H1 (cell line): ENCODE measurements around the gene APOO. TPM values are rescaled to one million over a fixed set of nuclear protein-coding genes. Genes with fewer than 3 reads are reported as not detected.

Experiments
- YY1 ChIP-seq: IDR thresholded peaks from 2 replicates; pipeline ENCODE4 v1.6.1; 2011; ENCODE audit warnings: low read depth, mild to moderate bottlenecking, low read length
- polyA plus RNA-seq, 7 experiments: library from polyadenylated mRNA; depleted of rRNA in 3 of 7; stranded (reverse) in 5 of 7; unstranded in 2 of 7; fragments of >200 nt in 5 of 7; fragments of 200-250 nt in 2 of 7; gene quantifications; 1 replicate in 5 of 7; 2 replicates in 1 of 7; 4 replicates in 1 of 7; pipeline versions ENCODE4 v1.2.1 to v1.2.3, GENCODE V29; 2011 to 2013; ENCODE audit warnings: missing spikeins in 2 of 7, mixed read lengths in 2 of 7
- total RNA-seq: library from RNA; stranded (reverse); fragmentation: NEBNext Ultra II Directional; extraction: Animal tissue kit (Norgen Biotek cat#: 25700); gene quantifications from 2 replicates; pipeline ENCODE4 v1.2.1, GENCODE V29; 2021
- TF ChIP-seq, protein P1 (sequence below): fragments of 300-600 bp; sonication (generic); IDR thresholded peaks from 2 replicates; pipeline ENCODE4 v1.7.1; 2012; ENCODE audit warnings: low read length, moderate library complexity, mild to moderate bottlenecking, inconsistent platforms; ENCODE audit not compliant: insufficient replicate concordance

APOO gene
- total and polyA plus RNA-seq, 2 of the 8 experiments (the other 6 are each of a cell fraction or from before 2014, with no cell fraction given) = 25.7 to 45.0 TPM

DNA sequence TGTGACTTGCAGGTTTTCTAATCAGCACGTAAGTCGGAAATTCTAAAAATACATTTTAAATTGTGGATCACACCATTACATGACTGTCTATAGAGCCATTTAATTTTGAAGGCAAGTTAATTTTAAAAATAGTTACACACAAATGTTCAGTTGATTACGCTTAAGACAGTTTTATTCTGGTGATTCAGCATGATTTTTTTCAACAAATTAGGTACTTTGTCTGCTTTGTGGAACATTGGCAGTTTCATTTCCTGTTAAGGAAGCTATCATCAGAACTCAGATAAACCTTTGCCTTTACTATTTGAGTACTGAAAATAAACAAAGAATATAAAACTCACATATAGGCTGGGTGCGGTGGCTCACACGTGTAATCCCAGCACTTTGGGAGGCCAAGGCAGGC lies 105.3 kb downstream of the APOO start (continued):
- TF ChIP-seq, protein P1, sequence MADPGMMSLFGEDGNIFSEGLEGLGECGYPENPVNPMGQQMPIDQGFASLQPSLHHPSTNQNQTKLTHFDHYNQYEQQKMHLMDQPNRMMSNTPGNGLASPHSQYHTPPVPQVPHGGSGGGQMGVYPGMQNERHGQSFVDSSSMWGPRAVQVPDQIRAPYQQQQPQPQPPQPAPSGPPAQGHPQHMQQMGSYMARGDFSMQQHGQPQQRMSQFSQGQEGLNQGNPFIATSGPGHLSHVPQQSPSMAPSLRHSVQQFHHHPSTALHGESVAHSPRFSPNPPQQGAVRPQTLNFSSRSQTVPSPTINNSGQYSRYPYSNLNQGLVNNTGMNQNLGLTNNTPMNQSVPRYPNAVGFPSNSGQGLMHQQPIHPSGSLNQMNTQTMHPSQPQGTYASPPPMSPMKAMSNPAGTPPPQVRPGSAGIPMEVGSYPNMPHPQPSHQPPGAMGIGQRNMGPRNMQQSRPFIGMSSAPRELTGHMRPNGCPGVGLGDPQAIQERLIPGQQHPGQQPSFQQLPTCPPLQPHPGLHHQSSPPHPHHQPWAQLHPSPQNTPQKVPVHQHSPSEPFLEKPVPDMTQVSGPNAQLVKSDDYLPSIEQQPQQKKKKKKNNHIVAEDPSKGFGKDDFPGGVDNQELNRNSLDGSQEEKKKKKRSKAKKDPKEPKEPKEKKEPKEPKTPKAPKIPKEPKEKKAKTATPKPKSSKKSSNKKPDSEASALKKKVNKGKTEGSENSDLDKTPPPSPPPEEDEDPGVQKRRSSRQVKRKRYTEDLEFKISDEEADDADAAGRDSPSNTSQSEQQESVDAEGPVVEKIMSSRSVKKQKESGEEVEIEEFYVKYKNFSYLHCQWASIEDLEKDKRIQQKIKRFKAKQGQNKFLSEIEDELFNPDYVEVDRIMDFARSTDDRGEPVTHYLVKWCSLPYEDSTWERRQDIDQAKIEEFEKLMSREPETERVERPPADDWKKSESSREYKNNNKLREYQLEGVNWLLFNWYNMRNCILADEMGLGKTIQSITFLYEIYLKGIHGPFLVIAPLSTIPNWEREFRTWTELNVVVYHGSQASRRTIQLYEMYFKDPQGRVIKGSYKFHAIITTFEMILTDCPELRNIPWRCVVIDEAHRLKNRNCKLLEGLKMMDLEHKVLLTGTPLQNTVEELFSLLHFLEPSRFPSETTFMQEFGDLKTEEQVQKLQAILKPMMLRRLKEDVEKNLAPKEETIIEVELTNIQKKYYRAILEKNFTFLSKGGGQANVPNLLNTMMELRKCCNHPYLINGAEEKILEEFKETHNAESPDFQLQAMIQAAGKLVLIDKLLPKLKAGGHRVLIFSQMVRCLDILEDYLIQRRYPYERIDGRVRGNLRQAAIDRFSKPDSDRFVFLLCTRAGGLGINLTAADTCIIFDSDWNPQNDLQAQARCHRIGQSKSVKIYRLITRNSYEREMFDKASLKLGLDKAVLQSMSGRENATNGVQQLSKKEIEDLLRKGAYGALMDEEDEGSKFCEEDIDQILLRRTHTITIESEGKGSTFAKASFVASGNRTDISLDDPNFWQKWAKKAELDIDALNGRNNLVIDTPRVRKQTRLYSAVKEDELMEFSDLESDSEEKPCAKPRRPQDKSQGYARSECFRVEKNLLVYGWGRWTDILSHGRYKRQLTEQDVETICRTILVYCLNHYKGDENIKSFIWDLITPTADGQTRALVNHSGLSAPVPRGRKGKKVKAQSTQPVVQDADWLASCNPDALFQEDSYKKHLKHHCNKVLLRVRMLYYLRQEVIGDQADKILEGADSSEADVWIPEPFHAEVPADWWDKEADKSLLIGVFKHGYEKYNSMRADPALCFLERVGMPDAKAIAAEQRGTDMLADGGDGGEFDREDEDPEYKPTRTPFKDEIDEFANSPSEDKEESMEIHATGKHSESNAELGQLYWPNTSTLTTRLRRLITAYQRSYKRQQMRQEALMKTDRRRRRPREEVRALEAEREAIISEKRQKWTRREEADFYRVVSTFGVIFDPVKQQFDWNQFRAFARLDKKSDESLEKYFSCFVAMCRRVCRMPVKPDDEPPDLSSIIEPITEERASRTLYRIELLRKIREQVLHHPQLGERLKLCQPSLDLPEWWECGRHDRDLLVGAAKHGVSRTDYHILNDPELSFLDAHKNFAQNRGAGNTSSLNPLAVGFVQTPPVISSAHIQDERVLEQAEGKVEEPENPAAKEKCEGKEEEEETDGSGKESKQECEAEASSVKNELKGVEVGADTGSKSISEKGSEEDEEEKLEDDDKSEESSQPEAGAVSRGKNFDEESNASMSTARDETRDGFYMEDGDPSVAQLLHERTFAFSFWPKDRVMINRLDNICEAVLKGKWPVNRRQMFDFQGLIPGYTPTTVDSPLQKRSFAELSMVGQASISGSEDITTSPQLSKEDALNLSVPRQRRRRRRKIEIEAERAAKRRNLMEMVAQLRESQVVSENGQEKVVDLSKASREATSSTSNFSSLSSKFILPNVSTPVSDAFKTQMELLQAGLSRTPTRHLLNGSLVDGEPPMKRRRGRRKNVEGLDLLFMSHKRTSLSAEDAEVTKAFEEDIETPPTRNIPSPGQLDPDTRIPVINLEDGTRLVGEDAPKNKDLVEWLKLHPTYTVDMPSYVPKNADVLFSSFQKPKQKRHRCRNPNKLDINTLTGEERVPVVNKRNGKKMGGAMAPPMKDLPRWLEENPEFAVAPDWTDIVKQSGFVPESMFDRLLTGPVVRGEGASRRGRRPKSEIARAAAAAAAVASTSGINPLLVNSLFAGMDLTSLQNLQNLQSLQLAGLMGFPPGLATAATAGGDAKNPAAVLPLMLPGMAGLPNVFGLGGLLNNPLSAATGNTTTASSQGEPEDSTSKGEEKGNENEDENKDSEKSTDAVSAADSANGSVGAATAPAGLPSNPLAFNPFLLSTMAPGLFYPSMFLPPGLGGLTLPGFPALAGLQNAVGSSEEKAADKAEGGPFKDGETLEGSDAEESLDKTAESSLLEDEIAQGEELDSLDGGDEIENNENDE = no peak
- TF ChIP-seq YY1 = no peak
